ENCODE data around the gene MAPKAP1.

Gene MAPKAP1

DNA sequence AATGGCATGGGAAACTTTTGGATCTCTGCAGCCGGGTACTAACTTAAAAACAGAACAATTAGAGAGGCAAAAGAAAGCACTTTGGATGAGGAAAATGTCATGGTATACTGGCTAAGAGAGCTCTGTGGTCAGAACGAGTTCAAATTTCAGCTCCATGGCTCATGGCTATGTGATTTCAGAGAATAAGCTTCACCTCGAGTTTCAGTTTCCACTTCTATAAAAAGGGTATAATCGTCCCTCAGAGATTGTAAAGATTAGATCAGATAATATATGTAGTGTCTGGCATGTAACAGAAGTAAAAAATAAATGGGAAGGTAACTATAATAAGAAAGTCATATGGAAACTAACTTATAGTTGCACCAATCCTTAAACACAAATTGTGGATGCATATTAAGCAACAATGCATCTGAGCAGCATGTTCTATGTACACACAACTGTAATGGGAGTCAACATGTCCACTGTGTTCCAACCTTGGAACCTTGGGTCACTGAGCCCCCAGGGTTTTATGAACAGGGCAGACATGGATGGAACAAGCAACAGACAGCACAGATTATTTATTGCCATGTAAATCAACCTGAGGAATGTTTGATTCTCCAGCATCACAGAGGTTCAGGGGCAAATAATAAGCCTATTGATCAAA, 145.4 kb downstream of the MAPKAP1 start:
- no peak for DNase-seq (ENCODE audit: low read depth)

- DNase-seq (ENCODE audit: low read depth) = no peak
Observed at GRCh38 chr9:125559894-125560293, 147.1 kb downstream of the MAPKAP1 start.

- no peak for DNase-seq (ENCODE audit: low read depth)
Observed at GRCh38 chr9:125559194-125559593, 147.8 kb downstream of the MAPKAP1 start.

DNA sequence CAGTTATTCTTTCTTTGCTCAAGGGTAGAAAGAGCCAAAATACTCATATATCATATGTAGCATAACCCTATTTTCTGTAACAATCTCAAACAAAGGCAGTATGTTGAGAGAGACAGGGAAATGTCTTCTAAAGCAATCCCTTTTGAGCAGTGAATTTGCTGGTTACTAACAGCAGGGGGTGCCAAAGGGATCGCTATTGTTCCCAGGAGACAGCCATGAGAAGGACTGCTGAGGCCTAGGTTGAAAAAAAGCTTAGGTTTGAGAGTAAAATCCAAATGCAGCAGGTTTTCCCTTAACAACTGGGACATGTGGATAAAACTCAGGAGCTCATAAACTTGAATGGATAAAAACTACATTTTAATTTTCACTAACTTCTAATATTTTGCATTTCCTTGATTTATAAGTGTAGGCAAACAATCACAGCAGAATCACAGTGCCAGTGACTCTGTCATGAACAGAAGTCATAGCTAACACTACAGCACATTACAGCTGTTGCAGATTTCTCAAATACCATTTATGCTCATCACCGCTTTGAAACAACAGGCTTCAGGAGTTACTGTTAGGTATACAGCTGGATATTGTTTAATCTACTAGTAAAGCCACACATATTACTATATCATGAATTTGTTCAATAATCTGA, 148.4 kb downstream of the MAPKAP1 start:
- no peak for DNase-seq (ENCODE audit: low read depth)

DNA sequence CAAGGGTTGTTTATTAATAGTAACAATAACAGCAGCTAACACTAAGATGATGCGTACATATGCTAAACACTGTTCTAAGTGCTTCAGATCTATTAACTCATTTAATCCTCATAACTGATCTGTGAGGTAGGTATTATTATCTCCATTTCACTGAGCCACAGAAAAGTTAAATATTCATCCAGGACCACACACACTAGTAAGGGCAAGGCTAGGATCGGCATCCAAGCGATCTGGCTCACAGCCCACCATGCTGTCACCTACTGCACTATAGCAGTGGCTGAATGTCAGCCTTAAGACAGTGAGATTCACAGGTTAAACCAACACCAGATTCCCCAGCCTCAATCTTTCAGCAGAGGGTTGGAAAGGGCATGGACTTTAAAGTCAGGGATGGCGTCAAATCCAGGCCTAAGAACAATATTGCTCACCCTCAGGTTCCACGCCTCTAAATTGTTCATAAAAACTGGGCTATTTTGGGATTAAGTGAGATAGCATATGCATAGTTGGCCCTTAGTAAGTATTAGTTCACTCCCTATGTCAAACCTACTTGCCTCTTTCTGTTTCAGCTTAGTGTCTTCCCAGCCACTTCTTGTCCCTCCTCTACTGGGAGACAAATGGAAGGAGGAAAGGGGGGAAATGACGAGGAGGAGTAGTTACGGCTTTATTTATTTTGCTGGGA, 150.8 kb downstream of the MAPKAP1 start:
- no peak for DNase-seq (ENCODE audit: low read depth)

GRCh38 chr9:125554726-125555125, 152.3 kb downstream of the MAPKAP1 start:
- DNase-seq (ENCODE audit: low read depth) = no peak

DNA sequence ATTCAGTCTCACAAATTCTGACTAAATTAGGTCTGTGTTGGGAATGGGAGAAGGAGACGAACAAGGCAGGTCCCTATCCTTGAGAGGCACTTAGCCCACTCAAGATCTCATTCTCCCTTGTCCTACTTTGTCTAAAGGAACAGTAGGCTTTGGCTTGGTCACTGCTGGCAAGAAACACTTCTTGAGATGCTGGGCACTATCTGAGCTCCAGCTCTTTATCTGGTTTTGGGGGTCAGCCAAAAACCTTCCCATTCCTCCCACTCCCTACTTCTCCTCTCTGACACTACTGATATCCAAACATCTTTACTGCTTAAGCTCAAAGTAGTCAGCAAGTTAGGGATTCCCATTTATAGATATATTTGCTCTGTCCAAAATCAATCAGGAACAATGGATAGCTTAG, 155.2 kb downstream of the MAPKAP1 start:
- no peak for DNase-seq (ENCODE audit: low read depth)

- no peak for DNase-seq (ENCODE audit: low read depth)
Observed at GRCh38 chr9:125549891-125550885, 156.8 kb downstream of the MAPKAP1 start.

GRCh38 chr9:125549465-125549871, 157.5 kb downstream of the MAPKAP1 start:
- no peak for DNase-seq (ENCODE audit: low read depth)

GRCh38 chr9:125549039-125549438, 158.0 kb downstream of the MAPKAP1 start:
- DNase-seq (ENCODE audit: low read depth) = no peak

GRCh38 chr9:125548141-125548540, 158.9 kb downstream of the MAPKAP1 start:
- no peak for DNase-seq (ENCODE audit: low read depth)

DNA sequence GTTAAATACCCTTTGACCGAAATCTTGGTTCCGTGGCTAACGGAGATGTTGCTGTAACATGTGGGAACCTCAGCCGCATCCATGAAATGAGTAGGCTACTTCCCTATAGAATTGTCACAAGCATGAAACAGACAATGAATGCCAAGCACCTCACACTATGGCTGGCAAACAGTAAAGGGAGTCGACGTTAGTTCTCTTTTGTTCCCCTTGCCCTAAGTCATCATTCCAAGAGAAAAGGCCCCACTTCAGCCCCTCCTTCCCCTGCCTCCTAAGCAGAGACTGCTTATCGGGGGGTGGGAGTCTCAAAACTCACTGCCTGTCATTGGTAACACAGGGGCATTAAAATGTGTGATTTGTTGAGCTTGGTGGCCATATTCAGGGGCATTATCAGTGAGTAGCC, 159.6 kb downstream of the MAPKAP1 start:
- no peak for DNase-seq (ENCODE audit: low read depth)

DNA sequence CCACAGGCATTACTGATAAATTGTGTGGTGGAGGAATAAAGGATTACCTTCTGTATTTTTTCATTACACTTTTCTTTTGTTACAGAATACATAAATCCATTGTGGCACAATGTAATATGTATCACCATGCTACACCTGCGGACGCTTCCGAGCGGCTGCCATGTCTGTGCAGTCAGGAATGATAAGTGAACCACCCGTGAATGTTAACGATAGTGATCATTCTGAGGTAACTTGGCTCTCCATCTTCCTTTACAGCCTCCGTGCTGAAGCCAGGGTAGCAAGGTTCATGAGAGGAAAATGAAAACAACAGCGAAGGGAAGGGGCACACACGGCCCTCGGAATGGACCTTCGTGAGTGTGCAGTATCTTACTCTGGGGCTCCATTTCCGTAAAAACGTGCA, 161.2 kb downstream of the MAPKAP1 start:
- DNase-seq (ENCODE audit: low read depth) = no peak

GRCh38 chr9:125544988-125545651, 161.9 kb downstream of the MAPKAP1 start:
- DNase-seq (ENCODE audit: low read depth) = no peak

- DNase-seq (ENCODE audit: low read depth) = no peak
Observed at GRCh38 chr9:125544484-125544883, 162.5 kb downstream of the MAPKAP1 start.

- no peak for DNase-seq (ENCODE audit: low read depth)
Observed at GRCh38 chr9:125541840-125542243, 165.2 kb downstream of the MAPKAP1 start.

DNA sequence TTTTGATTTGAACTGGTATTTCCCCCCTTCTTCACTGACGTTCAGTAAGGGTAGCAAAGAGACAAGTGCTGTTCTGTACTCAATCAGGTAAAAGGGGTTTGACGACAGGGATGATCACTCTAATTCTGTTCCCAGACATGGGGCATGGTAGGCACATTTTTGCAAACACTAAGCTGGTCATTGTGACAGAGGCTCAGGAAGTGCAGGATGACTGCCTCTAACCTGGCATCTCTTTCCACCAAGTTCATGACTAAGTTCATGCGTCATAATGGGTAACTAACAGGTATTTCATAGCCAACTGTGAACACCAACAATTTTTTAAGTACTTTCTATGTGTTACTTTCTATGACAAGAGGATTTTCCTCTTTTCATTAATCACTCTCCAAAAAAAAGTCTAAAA, 166.5 kb downstream of the MAPKAP1 start:
- no peak for DNase-seq (ENCODE audit: low read depth)

GRCh38 chr9:125538092-125538473, 168.9 kb downstream of the MAPKAP1 start:
- no peak for DNase-seq (ENCODE audit: low read depth)

GRCh38 chr9:125537442-125538091, 169.4 kb downstream of the MAPKAP1 start:
- DNase-seq (ENCODE audit: low read depth) = no peak

DNA sequence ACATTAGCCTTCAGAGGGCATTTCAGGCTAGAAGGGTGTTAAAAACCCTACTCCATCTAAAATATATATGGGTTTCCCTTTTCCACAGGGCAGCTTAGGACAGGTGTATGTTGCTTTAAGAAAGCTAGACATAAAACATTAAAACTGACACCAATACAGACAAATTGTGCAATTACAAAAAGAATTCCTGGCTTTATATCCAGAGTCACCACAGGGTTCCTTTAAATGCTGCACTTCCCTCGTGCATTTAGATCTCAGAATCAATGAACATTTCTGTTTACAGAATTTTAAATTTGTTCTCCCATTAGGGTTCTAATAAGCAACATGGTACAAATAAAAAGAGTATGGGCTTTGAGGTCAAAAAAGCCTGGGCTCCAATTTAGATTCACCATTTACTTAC, 170.2 kb downstream of the MAPKAP1 start:
- no peak for DNase-seq (ENCODE audit: low read depth)

GRCh38 chr9:125536167-125536772, 170.7 kb downstream of the MAPKAP1 start:
- no peak for DNase-seq (ENCODE audit: low read depth)
